IPS DF 4.7 (cell line): ENCODE measurements around the gene C14orf180.
"Not testable (repeated sequence)": the region's sequence is repeated elsewhere in the genome, so short reads cannot be mapped to it uniquely, and the experiment has no call there.

Experiments
- DNase-seq: peaks from one replicate; pipeline ENCODE4 v3.0.0-alpha.2; 2013; ENCODE audit warnings: low spot score; ENCODE audit errors: extremely low read depth

The C14orf180 gene

DNA sequence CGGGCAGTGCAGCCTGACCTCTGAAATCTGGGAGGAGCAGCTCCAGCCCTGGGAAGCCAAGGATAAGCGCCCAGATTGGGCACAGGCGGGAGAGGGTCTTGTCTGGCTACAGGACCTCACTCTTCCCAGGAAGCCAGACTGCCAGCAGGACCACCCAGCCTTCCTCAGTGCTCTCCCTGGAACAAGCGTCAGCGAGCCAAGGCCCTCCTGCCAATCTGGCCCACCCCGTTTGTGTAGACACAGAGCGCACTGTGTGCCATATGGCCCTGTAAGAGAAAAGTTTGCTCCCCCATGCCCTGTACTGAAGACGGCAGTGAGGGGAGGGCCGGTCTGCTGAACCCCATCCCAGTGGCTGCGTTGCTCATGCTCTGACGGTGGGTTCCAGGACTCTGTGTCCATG is 1.2 kb upstream of the C14orf180 start:
- DNase-seq, result no peak

DNA sequence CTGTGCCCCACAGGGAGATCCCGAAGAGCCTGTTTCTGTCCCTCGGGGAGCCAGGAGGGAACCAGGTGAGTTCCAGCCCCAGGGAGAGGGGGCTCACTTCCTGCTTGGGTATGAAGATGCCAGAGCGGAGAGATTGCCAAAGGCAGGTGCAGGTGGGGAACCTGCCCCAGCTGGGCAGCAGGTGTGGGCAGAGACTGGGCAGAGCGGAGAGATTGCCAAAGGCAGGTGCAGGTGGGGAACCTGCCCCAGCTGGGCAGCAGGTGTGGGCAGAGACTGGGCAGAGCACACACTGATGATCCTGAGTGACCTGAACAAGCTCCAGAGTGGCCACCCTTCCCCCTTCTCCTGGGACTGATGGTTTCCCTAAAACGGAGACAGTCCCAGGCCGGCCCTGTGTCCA is 375 bp downstream of the C14orf180 start:
- not testable (repeated sequence) for DNase-seq

DNA sequence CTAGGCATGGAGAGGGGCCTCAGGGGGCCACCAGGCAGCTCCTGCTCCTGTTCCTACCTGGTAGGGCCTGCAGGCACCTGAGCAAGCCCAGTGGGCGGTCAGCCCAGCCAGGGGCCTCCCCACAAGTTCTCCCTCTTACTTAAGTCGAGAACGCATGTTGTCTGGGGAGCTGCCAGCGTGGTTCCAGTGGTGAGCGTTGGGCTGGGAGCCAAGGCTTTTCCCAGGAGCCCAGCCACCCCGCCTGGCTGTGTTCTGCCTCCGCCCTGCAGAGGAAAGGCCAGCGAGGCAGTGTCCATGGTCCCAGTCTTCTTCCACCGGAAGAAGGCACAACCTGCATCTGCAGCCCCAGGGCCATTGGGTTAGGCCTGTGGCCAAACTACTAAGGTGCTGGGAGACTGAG is 1.4 kb downstream of the C14orf180 start:
- no peak for DNase-seq

DNA sequence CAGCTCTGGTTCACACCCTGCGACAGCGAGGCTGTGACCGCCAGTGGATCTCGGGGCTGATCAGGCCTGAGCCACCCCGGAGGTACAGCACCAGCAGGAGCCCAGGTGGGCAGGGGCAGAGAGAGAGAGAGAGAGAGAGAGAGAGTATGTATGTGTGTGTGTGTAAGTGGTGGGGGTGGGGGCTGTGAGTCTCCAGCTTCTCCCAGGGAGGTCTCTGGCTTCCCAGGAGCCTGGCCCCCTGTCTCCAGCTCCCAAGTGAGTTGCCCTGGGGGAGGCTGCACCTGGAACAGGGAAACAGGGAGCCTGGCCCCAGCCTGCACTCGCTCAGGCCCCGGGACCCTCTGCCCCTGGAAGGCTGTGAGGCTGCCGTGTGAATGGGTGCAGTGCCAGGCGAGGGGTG is 2.0 kb downstream of the C14orf180 start:
- DNase-seq, result no peak

DNA sequence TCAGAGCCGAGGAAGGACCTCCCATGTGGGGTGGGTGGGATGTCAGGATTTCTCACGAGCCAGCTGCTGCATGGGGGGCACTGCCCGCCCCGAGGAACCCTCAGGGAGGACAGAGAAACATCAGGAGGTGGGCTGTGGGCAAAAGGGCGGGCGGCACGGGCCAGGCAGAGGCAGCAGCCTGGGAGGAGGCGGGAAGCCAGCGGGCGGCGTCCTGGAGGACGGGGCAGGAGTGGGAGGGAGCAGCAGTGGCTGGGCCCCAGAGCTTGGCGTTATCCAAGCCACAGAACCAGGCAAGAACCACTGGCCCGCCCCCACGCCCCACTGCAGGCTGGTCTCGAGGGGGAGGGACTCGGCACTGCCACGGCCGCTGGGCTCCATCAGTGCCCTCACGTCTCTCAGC is 2.4 kb downstream of the C14orf180 start:
- no peak for DNase-seq

- no peak for DNase-seq
These were observed 3.1 kb downstream of the C14orf180 start for GRCh38 chr14:104582662-104583061.

- DNase-seq, result no peak
These were observed 4.1 kb downstream of the C14orf180 start for GRCh38 chr14:104583424-104584306.

DNA sequence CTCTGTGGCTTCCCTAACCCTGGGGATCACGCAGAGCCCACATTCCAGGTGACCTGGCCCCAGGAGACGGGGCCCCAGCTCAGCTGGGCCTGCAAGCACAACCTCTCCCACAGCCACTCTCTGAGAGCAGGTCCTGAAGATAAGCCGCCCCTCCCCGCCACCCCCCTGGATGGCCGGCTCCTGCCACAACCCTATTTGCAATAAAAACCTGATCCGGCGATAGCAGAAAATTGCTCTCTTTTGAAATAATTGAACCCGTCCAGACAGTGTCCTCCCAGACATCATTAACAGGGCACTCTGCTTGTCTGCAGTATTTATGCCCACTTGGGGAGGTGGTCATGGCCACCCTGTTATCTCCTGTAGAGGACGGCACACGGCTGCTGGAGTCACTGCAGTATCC is 5.0 kb downstream of the C14orf180 start:
- no peak for DNase-seq

GRCh38 chr14:104585966-104586697 is 6.6 kb downstream of the C14orf180 start:
- DNase-seq, result no peak

- no peak for DNase-seq
These were observed 7.5 kb downstream of the C14orf180 start for GRCh38 chr14:104586832-104587620.

DNA sequence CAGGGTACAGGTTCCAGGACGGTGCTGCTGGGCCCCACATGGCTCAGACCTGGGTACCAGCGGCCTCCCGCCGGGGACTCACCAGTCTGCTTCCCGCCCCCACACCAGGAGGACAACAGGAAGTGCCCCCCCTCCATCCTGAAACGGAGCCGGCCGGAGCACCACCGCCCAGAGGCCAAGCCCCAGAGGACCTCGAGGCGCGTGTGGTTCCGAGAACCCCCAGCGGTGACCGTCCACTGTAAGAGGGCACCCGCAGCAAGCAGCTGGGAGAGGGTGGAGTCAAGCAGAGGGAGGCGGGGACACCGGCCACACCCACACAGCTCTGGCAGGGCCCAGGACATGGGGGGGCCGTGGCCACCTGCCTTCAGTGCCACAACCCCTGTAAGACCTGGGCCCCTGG is 8.1 kb downstream of the C14orf180 start:
- DNase-seq, result no peak

GRCh38 chr14:104588066-104588857 is 8.7 kb downstream of the C14orf180 start:
- DNase-seq, result no peak

DNA sequence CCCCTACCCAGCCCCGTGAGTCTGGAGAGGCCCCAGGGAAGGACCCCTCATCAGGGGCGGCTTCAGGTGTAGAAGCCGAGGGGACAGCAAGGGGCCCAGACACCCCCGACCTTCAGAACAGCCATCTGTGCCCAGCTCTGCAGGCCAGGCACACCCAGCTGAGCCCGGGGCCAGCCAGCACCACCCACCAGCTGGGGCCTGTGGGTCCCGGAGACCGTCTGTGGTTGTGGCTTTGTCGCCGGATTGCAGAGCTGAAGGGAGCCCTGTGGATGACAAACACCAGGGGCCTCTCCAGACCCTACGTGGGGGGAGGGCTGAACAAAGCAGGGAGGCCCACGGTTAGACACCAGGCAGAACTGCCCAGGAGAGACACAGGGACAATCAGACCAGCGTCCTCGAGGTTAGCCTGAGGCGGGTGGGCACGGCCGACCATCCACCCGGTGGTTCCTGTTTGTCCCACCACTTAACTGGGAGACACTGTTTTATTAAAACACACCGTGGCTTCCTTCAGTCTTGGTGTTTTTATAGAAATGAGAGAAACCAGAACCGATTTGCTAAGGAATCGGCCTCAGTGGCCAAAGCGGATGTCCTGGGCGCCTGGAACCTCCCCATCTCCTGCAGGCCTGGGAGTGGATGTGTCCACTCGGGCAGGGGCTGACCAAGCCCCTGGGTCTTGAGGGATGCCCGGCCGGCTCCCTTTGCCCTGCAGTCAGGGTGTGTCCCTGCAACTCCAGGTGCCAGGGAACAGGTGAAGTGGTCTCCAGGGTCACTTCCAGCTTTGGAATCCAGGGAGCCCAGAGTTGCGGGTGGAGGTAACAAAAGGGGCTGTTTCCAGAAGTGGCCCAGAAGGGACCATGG is 10.0 kb downstream of the C14orf180 start:
- no peak for DNase-seq

DNA sequence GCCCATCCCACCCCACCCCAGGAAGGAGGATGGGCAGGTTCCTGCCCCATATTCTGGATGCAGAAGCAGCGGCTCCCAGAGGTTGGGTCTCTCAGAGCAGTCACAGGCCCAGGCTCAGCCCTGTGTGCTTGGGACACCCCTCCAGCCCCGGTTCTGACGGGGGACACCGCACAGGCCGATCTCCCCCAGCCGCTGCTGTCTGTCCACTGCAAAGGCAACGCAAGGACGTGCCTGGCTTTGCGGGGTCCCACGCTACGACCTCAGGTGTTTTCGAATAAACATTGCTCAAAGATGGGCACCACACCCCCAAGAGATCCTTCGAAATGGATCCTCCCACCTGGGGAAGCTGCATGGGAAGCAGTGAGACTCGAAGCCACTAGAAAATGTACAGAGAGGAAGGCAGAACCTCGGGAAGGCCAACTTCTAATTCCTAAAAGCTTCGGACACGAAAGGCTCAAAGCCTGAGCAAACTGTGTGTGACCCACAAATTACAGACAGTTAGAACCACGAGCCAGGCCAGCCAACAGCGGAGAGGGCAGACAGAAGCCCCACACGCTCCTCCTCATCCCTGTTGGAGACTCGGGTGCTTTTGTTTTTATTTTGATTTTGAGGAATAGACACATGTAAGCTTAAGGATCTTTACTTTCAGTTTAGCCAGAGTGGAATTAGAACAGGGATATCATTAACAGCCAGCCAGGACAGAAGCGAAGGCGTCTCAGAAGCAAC is 10.8 kb downstream of the C14orf180 start:
- DNase-seq, result no peak

GRCh38 chr14:104591031-104591430 is 11.5 kb downstream of the C14orf180 start:
- DNase-seq, result no peak

DNA sequence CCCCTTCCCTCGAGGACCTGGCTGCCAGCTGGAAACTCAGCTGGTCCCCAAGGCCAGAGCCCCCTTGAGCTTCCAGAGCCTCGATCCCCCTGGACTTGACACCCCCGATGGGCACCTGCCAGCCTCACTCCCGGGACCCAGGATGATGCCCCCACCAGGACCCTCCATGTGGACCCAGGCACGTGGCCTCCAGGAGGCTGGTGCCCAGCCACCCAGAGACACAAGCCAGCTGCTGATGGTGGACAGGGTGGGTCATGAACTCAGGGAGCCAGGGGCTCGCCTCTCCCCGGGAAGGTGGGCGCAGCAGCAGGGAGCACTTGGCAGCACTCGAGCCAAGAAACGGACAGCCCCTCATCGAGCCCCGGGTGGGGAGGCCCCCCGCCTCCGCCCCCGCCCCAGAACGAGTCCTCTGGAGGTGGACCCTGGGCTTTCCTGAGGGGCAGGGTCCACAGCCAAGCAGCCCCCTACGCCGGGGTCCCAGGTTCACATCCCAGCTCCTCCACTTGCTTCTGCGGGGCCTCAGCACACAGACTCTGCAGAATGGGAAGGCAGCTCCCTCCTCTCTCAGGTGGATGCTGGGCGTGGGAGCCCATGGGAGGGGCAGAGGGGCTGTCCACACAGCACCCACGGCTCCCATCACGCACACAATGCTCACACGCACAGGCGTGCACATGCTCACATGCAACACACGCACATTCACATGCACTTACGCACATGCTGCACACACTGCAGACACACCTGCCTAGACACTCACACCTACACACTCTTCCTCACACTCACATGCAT is 12.1 kb downstream of the C14orf180 start:
- DNase-seq, result no peak

GRCh38 chr14:104592292-104592672 is 12.7 kb downstream of the C14orf180 start:
- no peak for DNase-seq

DNA sequence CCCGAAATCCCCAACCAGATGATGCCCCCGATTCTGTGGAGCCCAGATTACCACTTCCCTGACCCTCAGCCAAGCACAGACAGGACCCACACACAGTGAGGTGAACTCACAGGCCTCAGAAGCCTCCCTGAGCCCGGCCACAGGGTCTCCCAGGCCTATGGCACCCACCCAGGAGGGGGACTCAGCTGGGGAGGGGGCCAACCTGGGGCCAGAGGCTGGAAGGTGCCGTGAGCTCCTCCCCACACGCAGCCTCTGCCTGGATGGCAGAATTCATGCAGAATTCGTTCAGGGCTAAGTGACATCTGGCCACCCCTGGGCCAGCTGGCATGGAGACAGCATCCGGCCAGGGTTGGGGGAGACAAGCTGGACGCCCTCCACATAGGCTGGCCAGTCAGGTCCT is 13.2 kb downstream of the C14orf180 start:
- DNase-seq, result no peak

DNA sequence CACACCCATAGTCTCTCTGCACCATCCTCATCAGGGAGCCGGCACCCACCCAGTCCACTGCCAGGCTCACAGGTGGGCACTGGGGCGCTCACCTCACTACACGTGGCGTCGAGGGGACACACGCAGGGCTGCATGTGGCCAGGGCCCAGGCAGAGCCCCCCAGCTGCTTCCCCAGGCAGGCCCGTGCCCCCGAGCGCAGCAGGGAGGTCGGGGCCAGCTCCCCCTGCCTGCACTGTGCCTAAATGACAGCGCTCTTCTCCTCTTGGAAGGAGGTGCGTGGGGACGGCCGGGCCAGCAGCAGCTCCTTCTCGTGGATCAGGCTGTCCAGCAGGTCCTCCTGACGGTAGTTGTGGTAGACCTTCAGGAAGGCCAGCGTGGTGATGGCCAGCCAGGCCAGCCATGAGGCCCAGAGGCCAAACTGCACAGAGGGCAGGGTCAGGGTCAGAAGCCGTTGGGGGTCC is 13.7 kb downstream of the C14orf180 start:
- DNase-seq, result no peak
